MCF 10A (cell line): Measurements from ENCODE around the gene HSD17B14. TPM values are rescaled to one million over a fixed set of nuclear protein-coding genes. Genes with fewer than 3 reads are reported as not detected.

ENCODE experiments used
- BruUV-seq: library from RNA; stranded (reverse); fragments of 400-500 nt; replicated peaks from 2 replicates; lab custom pipeline; 2021; lab: Mats Ljungman, UMichigan
- CTCF ChIA-PET: fragments of 300-600 bp; sonication (Branson Sonifier 250); formaldehyde crosslinking; extraction: SDS; loops from one replicate; lab custom pipeline; 2021; ENCODE audit warnings: antibody characterized with exemption, inconsistent platforms; lab: Yijun Ruan, JAX
- POLR2A ChIA-PET: fragments of 300-600, 350-650 bp; sonication (Branson Sonifier 250); formaldehyde crosslinking; extraction: SDS; loops from one replicate; lab custom pipeline; 2020; ENCODE audit warnings: antibody characterized with exemption, inconsistent platforms; lab: Yijun Ruan, JAX
- DNase-seq: peaks from one replicate; pipeline ENCODE4 v3.0.0-alpha.2; 2018; ENCODE audit not compliant: unreplicated experiment
- H3K27ac Mint-ChIP-seq: one replicate; pipeline ENCODE4 v1.8.0; 2022; ENCODE audit warnings: mild to moderate bottlenecking, low read depth, mixed read lengths; ENCODE audit not compliant: unreplicated experiment
- H3K27me3 Mint-ChIP-seq: one replicate; pipeline ENCODE4 v1.8.0; 2022; ENCODE audit warnings: mixed read lengths; ENCODE audit not compliant: insufficient read depth, unreplicated experiment
- H3K36me3 Mint-ChIP-seq: one replicate; pipeline ENCODE4 v1.8.0; 2022; ENCODE audit warnings: mild to moderate bottlenecking, moderate library complexity, mixed read lengths; ENCODE audit not compliant: insufficient read depth, unreplicated experiment
- H3K4me1 Mint-ChIP-seq: one replicate; pipeline ENCODE4 v1.8.0; 2022; ENCODE audit warnings: mixed read lengths; ENCODE audit not compliant: insufficient read depth, unreplicated experiment
- H3K4me3 Mint-ChIP-seq: one replicate; pipeline ENCODE4 v1.8.0; 2022; ENCODE audit warnings: mild to moderate bottlenecking, moderate library complexity, mixed read lengths; ENCODE audit not compliant: unreplicated experiment
- H3K9me3 Mint-ChIP-seq: one replicate; pipeline ENCODE4 v1.8.0; 2022; ENCODE audit warnings: mixed read lengths; ENCODE audit not compliant: unreplicated experiment
- intact Hi-C: fragments of 100-400 bp; cut with micrococcal nuclease; formaldehyde crosslinking; loops from 2 replicates; pipeline ENCODE4 v1.14.1; 2022
- total RNA-seq: library from RNA; stranded (reverse); gene quantifications from 2 replicates; pipeline ENCODE4 v1.2.3, GENCODE V29; 2022
- TF ChIP-seq, protein P1 (sequence below): fragments of 200-600 bp; IDR thresholded peaks from one replicate; pipeline ENCODE4 v1.8.0; 2022; ENCODE audit warnings: antibody characterized with exemption, mild to moderate bottlenecking; ENCODE audit not compliant: unreplicated experiment

Gene HSD17B14
- total RNA-seq, 1 experiment from 2014 or later = 0.26 TPM

DNA sequence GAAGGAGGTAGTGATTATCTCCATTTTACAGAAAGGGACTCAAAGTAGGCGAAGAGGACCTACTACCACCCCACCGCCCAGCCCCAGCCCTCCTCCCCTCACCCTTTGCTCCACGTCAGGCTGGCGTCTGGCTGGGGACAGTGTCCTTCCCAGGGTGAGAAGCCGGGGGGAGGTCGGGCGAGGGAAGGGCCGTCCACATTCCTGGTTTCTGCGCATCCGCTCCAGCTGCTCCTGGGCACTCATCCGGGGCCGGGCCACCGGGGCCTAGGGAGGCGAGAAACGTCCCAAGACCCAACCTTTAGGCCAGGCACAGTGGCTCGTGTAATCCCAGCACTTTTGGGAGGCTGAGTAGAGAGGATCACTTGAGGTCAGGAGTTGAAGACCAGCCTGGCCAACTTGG, 4.8 kb upstream of the HSD17B14 start:
- TF ChIP-seq, protein P1, sequence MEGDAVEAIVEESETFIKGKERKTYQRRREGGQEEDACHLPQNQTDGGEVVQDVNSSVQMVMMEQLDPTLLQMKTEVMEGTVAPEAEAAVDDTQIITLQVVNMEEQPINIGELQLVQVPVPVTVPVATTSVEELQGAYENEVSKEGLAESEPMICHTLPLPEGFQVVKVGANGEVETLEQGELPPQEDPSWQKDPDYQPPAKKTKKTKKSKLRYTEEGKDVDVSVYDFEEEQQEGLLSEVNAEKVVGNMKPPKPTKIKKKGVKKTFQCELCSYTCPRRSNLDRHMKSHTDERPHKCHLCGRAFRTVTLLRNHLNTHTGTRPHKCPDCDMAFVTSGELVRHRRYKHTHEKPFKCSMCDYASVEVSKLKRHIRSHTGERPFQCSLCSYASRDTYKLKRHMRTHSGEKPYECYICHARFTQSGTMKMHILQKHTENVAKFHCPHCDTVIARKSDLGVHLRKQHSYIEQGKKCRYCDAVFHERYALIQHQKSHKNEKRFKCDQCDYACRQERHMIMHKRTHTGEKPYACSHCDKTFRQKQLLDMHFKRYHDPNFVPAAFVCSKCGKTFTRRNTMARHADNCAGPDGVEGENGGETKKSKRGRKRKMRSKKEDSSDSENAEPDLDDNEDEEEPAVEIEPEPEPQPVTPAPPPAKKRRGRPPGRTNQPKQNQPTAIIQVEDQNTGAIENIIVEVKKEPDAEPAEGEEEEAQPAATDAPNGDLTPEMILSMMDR = no peak
- Mint-ChIP-seq H3K4me1 (peaks cover 9% of the 10 kb centered on the region), H3K4me3 (no peak overlapping the region), H3K27ac (no peak overlapping the region), H3K27me3 (no peaks in the 10 kb centered on the region), H3K36me3 (no peaks in the 10 kb centered on the region), H3K9me3 (no peaks in the 10 kb centered on the region)
- ChIA-PET POLR2A (interaction anchor here (1.5 to 3.7 kb wide), 2 partner anchors 46 to 53 kb away, joined by 6 to 28 read pairs; no protein-coding TSS in a partner anchor), CTCF (interaction anchor here (0.5 to 12.2 kb wide), 14 partner anchors 9 to 196 kb away, joined by 3 to 337 read pairs (median 6); no protein-coding TSS in a partner anchor)
- no peak for DNase-seq
- BruUV-seq = no TSS peak
- intact Hi-C loops = no loop called here

DNA sequence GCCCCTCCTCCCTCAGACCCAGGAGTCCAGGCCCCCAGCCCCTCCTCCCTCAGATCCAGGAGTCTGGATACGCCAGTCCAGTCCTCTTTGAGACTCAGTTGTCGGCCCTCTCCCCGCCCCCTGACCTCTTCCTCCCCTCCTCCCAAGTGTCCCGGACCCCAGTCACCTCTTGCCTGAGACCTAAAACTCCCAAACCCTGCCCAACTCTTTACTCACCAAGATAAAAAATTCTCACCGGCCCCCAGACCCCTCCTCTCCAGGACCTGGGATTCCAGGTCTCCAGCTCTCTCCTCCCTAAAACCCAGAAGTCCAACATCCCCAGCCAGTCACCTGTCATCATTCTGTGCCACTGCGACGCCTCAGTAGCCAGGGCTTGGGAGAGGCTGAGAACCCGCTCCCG, 1.4 kb upstream of the HSD17B14 start:
- intact Hi-C loops = no loop called here
- no peak overlapping the region for H3K27ac Mint-ChIP-seq
- no peaks in the 10 kb centered on the region for H3K36me3 Mint-ChIP-seq
- H3K4me3 Mint-ChIP-seq = no peak overlapping the region
- H3K27me3 Mint-ChIP-seq = no peaks in the 10 kb centered on the region
- ChIA-PET POLR2A (no interaction called here), CTCF (interaction anchor here (12.2 kb wide), 1 partner anchor 45 kb away, joined by 337 read pairs; no protein-coding TSS in a partner anchor)
- TF ChIP-seq, protein P1 = no peak
- no peak for DNase-seq
- BruUV-seq = no TSS peak
- H3K4me1 Mint-ChIP-seq = peaks cover 9% of the 10 kb centered on the region
- no peaks in the 10 kb centered on the region for H3K9me3 Mint-ChIP-seq

DNA sequence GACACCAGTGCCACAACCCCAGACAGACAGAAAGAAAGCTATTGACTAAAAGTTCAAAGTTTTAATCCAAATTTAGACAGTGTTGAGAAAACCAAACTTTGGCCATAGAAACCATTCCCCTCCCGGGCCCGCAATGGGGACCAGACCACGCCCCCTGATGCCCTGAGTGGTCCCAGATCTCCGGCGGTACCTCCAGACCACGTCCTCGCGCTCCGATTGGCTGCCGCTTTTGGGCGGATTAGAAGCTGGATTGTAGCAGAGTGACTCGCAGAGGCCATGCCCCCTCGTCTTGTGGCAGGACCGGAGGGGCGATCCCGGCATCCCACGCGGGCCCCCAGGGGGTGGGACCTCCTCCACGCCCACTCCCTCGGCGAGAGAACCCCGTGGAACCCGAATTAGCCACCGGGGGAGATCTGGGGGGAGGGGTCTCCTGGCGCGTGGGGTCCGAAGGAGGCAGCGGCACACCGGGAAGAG, 797 bp upstream of the HSD17B14 start:
- Mint-ChIP-seq H3K9me3 (no peaks in the 10 kb centered on the region), H3K27me3 (no peaks in the 10 kb centered on the region), H3K4me1 (peaks cover 5% of the 10 kb centered on the region), H3K36me3 (no peaks in the 10 kb centered on the region), H3K27ac (no peak overlapping the region), H3K4me3 (no peak overlapping the region)
- DNase-seq = no peak
- POLR2A ChIA-PET = no interaction called here
- no TSS peak for BruUV-seq
- intact Hi-C loops = no loop called here
- TF ChIP-seq, protein P1 = no peak
- CTCF ChIA-PET = interaction anchor here (1.5 to 12.2 kb wide), 5 partner anchors 8 to 192 kb away, joined by 4 to 337 read pairs (median 5); partner anchors contain the start of genes BCAT2 and CA11

DNA sequence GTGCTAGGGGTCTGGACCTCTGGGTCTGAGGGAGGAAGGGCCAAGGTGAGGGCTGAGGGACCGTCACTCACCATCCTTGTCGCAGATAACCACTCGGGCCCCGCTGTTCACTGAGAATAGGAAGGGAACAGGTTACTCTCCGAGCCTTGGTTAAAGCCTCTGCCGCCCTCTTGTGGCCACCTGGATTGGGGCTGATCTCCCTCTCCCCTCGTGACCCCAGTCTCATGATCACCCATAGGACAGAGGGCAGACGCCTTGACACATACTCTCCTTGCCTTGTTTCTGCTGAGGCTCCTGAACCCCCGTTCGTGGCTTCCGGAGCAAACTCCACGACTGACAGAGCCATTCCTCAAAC, 580 bp downstream of the HSD17B14 start:
- peak; percentile 91 for DNase-seq
- BruUV-seq = no TSS peak
- ChIA-PET CTCF (interaction anchor here (0.7 to 12.2 kb wide), 13 partner anchors 9 to 386 kb away, joined by 3 to 337 read pairs (median 5); partner anchors contain the start of genes BCAT2 and CA11), POLR2A (interaction anchor here (0.6 to 0.8 kb wide), 4 partner anchors 27 to 1900 kb away, joined by 3 to 6 read pairs (median 4); no protein-coding TSS in a partner anchor)
- Mint-ChIP-seq H3K4me1 (peaks cover 5% of the 10 kb centered on the region), H3K27me3 (no peaks in the 10 kb centered on the region), H3K27ac (no peak overlapping the region), H3K9me3 (no peaks in the 10 kb centered on the region), H3K36me3 (no peaks in the 10 kb centered on the region), H3K4me3 (no peak overlapping the region)
- intact Hi-C loops = loop anchor here (1.0 to 2.0 kb wide), 3 partner anchors 40 to 187 kb away; no protein-coding TSS in a partner anchor
- TF ChIP-seq, protein P1 = peak; percentile 76
